Measurements from ENCODE around the gene SLC17A9. TPM values are rescaled to one million over a fixed set of nuclear protein-coding genes. Genes with fewer than 3 reads are reported as not detected.

The SLC17A9 gene
- total and polyA plus RNA-seq, 2 donors (not counting 1 experiment from before 2014, with no cell fraction given): 33.0 to 141 TPM

DNA sequence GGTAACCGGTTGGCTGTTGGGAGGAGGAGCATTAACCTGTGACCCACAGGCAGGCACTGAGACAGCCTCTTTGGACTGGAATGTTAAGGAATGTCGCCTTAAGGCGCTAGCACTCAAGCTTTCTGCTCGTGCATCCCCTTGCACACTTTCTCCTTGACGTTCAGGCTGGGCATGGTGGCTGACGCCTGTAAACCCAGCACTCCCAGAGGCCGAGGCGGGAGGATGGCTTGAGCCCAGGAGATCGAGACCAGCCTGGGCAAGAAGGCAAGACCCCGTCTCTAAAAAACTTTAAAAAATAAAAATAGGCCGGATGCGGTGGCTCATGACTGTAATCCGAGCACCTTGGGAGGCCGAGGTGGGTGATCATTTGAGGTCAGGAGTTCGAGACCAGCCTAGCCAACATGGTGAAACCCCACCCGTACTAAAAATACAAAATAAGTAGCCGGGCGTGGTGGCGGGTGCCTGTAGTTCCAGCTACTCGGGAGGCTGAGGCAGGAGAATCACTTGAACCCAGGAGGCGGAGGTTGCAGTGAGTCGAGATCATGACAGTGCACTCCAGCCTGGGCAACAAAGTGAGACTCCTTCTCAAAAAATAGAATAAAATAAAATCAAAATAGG is 16.4 kb upstream of the SLC17A9 start:
- no peak overlapping the region for H2AFZ ChIP-seq (ENCODE audit: insufficient read depth, low read depth, low read length, poor library complexity, severe bottlenecking)
- ATAC-seq (ENCODE audit: low read depth): no peak
- H3K27me3 ChIP-seq (replicated peaks in 1 of 4; ENCODE audit: control extremely low read depth in 1 of 4, control insufficient read depth in 3 of 4, insufficient read depth in 4 of 4, low read length in 3 of 4): no peaks in the 10 kb centered on the region
- H3K4me2 ChIP-seq (replicated peaks; ENCODE audit: low read depth, low read length, poor library complexity, severe bottlenecking): peak overlapping the region; percentile 24
- Mint-ChIP-seq H3K27me3 (no peaks in the 10 kb centered on the region), H3K9me3 (ENCODE audit: insufficient read depth) (no peaks in the 10 kb centered on the region), H3K4me1 (peaks cover 39% of the 10 kb centered on the region), H3K4me3 (no peak overlapping the region), H3K27ac (no peak overlapping the region)
- over 99% methylated on average over 15 of the region's 22 CpGs for WGBS (ENCODE audit: insufficient coverage)
- peaks cover 96% of the 10 kb centered on the region for H3K79me2 ChIP-seq (ENCODE audit: control insufficient read depth, insufficient read depth, low read length)
- intact Hi-C loops (cut with micrococcal nuclease): loop anchor here (5.0 kb wide), 1 partner anchor 529 kb away; the partner anchor contains the start of gene CABLES2
- H3K9me3 ChIP-seq (ENCODE audit: control extremely low read depth in 1 of 3, control insufficient read depth in 2 of 3, insufficient read depth in 1 of 3, low read length in 2 of 3): no peaks in the 10 kb centered on the region
- ChIA-PET POLR2A (interaction anchor here (1.2 to 2.8 kb wide), 3 partner anchors 9 to 18 kb away, joined by 3 to 42 read pairs (median 24); partner anchors contain the start of gene DIDO1), CTCF (interaction anchor here (0.8 to 2.5 kb wide), 5 partner anchors 19 to 37 kb away, joined by 3 to 12 read pairs (median 3); no protein-coding TSS in a partner anchor)
- H3K4me3 ChIP-seq (ENCODE audit: control extremely low read depth in 1 of 5, extremely low read depth in 1 of 5, insufficient read depth in 1 of 5, low read depth in 2 of 5, low read length in 4 of 5): no peak overlapping the region
- TF ChIP-seq, protein P1, sequence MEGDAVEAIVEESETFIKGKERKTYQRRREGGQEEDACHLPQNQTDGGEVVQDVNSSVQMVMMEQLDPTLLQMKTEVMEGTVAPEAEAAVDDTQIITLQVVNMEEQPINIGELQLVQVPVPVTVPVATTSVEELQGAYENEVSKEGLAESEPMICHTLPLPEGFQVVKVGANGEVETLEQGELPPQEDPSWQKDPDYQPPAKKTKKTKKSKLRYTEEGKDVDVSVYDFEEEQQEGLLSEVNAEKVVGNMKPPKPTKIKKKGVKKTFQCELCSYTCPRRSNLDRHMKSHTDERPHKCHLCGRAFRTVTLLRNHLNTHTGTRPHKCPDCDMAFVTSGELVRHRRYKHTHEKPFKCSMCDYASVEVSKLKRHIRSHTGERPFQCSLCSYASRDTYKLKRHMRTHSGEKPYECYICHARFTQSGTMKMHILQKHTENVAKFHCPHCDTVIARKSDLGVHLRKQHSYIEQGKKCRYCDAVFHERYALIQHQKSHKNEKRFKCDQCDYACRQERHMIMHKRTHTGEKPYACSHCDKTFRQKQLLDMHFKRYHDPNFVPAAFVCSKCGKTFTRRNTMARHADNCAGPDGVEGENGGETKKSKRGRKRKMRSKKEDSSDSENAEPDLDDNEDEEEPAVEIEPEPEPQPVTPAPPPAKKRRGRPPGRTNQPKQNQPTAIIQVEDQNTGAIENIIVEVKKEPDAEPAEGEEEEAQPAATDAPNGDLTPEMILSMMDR (IDR thresholded peaks at IDR 0.05): no peak
- no peak for TF ChIP-seq EZH2 (IDR thresholded peaks at IDR 0.05; ENCODE audit: borderline replicate concordance, insufficient read depth, low read depth, low read length, poor library complexity, severe bottlenecking)
- peaks cover 57% of the 10 kb centered on the region for H4K20me1 ChIP-seq (ENCODE audit: control insufficient read depth, insufficient read depth, low read length, poor library complexity, severe bottlenecking)
- H3K9ac ChIP-seq (ENCODE audit: low read length): no peak overlapping the region
- peaks cover 26 to 48% of the 10 kb centered on the region in 2 donors for H3K4me1 ChIP-seq (ENCODE audit: control insufficient read depth in 2 of 2, insufficient read depth in 2 of 2, low read length in 2 of 2)
- peaks cover 0 to 19% of the 10 kb centered on the region in 2 experiments for H3K36me3 ChIP-seq (replicated peaks in 1 of 2; ENCODE audit: control extremely low read depth in 1 of 2, control insufficient read depth in 1 of 2, extremely low read depth in 1 of 2, insufficient read depth in 2 of 2, low read length in 1 of 2)
- no peak for DNase-seq
- H3K27ac ChIP-seq (ENCODE audit: low read length in 2 of 2): no peak overlapping the region

Data from B cell (primary cell).